GM19324 (cell line): ENCODE data around the gene STK36.

Experiments used
- ATAC-seq: cut with Tn5 transposase; IDR thresholded peaks from one replicate; pipeline ENCODE4 v1.9.1; 2021; ENCODE audit warnings: mild to moderate bottlenecking, moderate library complexity; ENCODE audit not compliant: unreplicated experiment, low FRiP score

The STK36 gene

DNA sequence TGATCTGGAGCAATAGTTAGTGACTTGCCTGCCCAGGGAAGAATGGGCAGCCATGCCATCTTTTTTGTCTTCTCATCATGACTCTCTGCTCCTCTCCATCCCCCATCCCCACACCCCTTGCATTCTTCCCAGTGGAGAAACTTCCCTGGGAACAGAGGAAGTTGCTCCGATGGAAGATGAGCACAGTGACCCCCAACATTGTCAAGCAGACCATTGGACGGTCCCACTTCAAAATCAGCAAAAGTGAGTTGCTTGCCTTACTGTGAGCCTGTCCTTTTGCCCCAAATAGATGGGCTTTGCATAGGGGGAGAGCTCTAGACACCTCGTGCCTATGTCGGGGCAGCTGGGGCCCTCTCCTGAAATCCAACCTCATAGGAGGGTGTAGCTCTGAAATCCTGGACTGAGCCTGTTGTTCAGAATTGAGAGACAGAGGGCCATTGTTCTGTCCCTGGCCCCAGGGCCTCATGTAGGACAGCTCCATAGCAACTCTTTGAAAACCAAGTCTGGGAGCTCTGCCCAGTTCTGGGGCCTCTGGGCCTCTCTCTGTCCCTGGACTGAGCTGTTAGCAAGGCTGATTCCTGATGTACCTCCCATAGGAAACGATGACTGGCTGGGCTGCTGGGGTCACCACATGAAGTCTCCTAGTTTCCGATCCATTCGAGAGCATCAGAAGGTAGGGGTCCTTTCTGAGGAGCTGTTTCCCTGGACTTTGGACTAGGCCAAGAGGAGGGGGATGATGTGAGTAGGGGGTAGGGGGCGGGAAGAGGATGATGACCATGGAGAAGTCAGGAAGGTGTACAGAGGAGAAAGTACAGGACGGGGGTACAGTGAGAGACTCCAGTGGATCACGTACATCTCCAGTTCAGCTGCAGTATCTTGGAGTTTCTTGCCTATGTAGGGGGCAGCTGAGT, 73.9 kb downstream of the STK36 start:
- no peak for ATAC-seq

DNA sequence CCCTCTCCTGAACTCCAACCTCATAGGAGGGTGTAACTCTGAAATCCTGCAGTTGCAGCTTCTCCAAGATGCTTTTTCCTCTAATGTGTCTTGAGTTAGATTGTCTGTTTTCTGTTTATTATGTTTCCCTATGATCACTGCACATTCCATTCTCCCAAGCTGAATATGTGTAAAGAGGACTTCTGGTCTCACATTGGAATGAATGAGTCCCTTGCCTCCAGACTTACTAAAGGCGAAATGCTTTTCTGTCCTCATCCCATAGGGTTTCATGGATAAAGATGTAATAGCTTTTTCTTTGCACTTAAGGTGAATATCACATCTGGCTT, 74.5 kb downstream of the STK36 start:
- ATAC-seq = no peak

DNA sequence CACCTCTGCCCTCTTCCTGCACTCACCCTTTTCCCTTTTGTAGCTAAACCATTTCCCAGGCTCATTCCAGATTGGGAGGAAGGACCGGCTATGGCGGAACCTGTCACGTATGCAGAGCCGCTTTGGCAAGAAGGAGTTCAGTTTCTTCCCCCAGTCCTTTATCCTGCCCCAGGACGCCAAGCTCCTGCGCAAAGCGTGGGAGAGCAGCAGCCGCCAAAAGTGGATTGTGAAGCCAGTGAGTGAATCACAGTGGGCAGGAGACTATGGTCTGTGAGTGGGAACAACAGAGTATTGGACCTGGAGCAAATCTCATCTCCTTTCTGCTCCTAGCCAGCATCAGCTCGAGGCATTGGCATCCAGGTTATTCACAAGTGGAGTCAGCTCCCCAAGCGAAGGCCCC, 75.1 kb downstream of the STK36 start:
- no peak for ATAC-seq

DNA sequence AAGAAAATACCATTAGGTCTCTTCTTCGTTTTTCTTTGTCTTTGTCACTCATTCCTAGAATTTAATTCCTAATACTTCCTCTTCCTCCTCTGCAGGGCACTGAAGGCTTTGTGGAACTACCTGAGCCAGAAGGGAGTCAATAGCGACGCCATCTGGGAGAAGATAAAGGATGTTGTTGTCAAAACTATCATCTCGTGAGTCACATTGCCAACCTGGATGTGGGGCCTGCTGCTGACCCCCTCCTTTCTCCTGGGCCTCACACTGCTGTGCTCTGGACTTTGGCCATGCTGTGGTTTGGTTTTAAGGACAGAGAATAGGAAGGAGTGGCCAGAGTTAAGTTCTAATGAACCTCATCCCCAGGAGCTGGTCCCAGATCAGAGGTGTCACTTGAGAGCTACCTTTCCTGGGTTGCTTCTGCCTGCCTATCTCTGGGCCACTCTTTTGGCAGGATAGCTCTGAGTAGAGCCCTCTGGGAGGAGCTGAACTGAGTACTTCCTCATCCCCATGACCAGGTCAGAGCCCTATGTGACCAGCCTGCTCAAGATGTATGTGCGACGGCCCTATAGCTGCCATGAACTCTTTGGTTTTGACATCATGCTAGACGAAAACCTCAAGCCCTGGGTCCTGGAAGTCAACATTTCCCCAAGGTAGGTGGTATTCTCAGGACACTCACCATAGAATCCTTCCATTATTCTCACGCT, 77.0 kb downstream of the STK36 start:
- ATAC-seq = no peak
